Skeletal muscle satellite cell (primary cell): ENCODE data around the gene NCAM2.

Source experiments
- H3K27me3 ChIP-seq: 2 replicates; pipeline ENCODE4 v1.7.0; 2013; ENCODE audit warnings: low read length; ENCODE audit not compliant: control insufficient read depth, insufficient read depth
- H3K36me3 ChIP-seq: 2 replicates; pipeline ENCODE4 v1.7.0; 2013; ENCODE audit warnings: mild to moderate bottlenecking, control low read depth, low read length; ENCODE audit not compliant: insufficient read depth
- H3K4me1 ChIP-seq: 2 replicates; pipeline ENCODE4 v1.7.0; 2013; ENCODE audit warnings: low read length; ENCODE audit not compliant: control insufficient read depth, insufficient read depth
- H3K4me2 ChIP-seq: 2 replicates; pipeline ENCODE4 v1.7.0; 2013; ENCODE audit warnings: mild to moderate bottlenecking, low read length
- H3K4me3 ChIP-seq: 2 replicates; pipeline ENCODE4 v1.7.0; 2013; ENCODE audit warnings: low read length
- H3K9ac ChIP-seq: 2 replicates; pipeline ENCODE4 v1.7.0; 2013; ENCODE audit warnings: mild to moderate bottlenecking, low read depth, low read length, moderate library complexity
- H3K9me3 ChIP-seq: replicated peaks from 2 replicates; pipeline ENCODE4 v1.7.0; 2013; ENCODE audit warnings: mild to moderate bottlenecking, control low read depth, low read length

Gene NCAM2

GRCh38 chr21:21067375-21067774 is 69.2 kb downstream of the NCAM2 start:
- H3K27me3 ChIP-seq: no peaks in the 10 kb centered on the region
- H3K36me3 ChIP-seq: no peaks in the 10 kb centered on the region
- H3K9me3 ChIP-seq: no peaks in the 10 kb centered on the region
- H3K9ac ChIP-seq: no peak overlapping the region
- no peak overlapping the region for H3K4me2 ChIP-seq
- H3K4me3 ChIP-seq: no peak overlapping the region
- no peaks in the 10 kb centered on the region for H3K4me1 ChIP-seq

- no peaks in the 10 kb centered on the region for H3K36me3 ChIP-seq
- no peaks in the 10 kb centered on the region for H3K9me3 ChIP-seq
- H3K4me3 ChIP-seq: no peak overlapping the region
- no peak overlapping the region for H3K9ac ChIP-seq
- no peak overlapping the region for H3K4me2 ChIP-seq
- H3K27me3 ChIP-seq: no peaks in the 10 kb centered on the region
- H3K4me1 ChIP-seq: no peaks in the 10 kb centered on the region
These were observed 76.1 kb downstream of the NCAM2 start for GRCh38 chr21:21074305-21074704.

- no peaks in the 10 kb centered on the region for H3K27me3 ChIP-seq
- H3K4me3 ChIP-seq: no peak overlapping the region
- H3K9me3 ChIP-seq: no peaks in the 10 kb centered on the region
- no peaks in the 10 kb centered on the region for H3K36me3 ChIP-seq
- no peak overlapping the region for H3K9ac ChIP-seq
- no peak overlapping the region for H3K4me2 ChIP-seq
- no peaks in the 10 kb centered on the region for H3K4me1 ChIP-seq
These were observed 77.8 kb downstream of the NCAM2 start for GRCh38 chr21:21076051-21076450.

GRCh38 chr21:21076491-21076890 is 78.3 kb downstream of the NCAM2 start:
- Histone ChIP-seq H3K4me2 (no peak overlapping the region), H3K9ac (no peak overlapping the region), H3K9me3 (no peaks in the 10 kb centered on the region), H3K36me3 (no peaks in the 10 kb centered on the region), H3K27me3 (no peaks in the 10 kb centered on the region), H3K4me1 (no peaks in the 10 kb centered on the region), H3K4me3 (no peak overlapping the region)

- Histone ChIP-seq H3K9me3 (no peaks in the 10 kb centered on the region), H3K4me3 (no peak overlapping the region), H3K4me2 (no peak overlapping the region), H3K36me3 (no peaks in the 10 kb centered on the region), H3K4me1 (no peaks in the 10 kb centered on the region), H3K9ac (no peak overlapping the region), H3K27me3 (no peaks in the 10 kb centered on the region)
These were observed 81.4 kb downstream of the NCAM2 start for GRCh38 chr21:21079646-21080045.

- Histone ChIP-seq H3K36me3 (no peaks in the 10 kb centered on the region), H3K4me3 (no peak overlapping the region), H3K9me3 (no peaks in the 10 kb centered on the region), H3K4me1 (no peaks in the 10 kb centered on the region), H3K4me2 (no peak overlapping the region), H3K27me3 (no peaks in the 10 kb centered on the region), H3K9ac (no peak overlapping the region)
These were observed 86.0 kb downstream of the NCAM2 start for GRCh38 chr21:21084179-21084578.

GRCh38 chr21:21085206-21085605 is 87.0 kb downstream of the NCAM2 start:
- Histone ChIP-seq H3K4me2 (no peak overlapping the region), H3K9ac (no peak overlapping the region), H3K4me1 (no peaks in the 10 kb centered on the region), H3K9me3 (no peaks in the 10 kb centered on the region), H3K27me3 (no peaks in the 10 kb centered on the region), H3K4me3 (no peak overlapping the region), H3K36me3 (no peaks in the 10 kb centered on the region)

GRCh38 chr21:21096956-21097355 is 98.7 kb downstream of the NCAM2 start:
- no peak overlapping the region for H3K4me3 ChIP-seq
- H3K9me3 ChIP-seq: no peaks in the 10 kb centered on the region
- H3K27me3 ChIP-seq: no peaks in the 10 kb centered on the region
- no peaks in the 10 kb centered on the region for H3K36me3 ChIP-seq
- H3K9ac ChIP-seq: no peak overlapping the region
- no peak overlapping the region for H3K4me2 ChIP-seq
- no peaks in the 10 kb centered on the region for H3K4me1 ChIP-seq

GRCh38 chr21:21097466-21097865 is 99.3 kb downstream of the NCAM2 start:
- Histone ChIP-seq H3K4me3 (no peak overlapping the region), H3K4me2 (no peak overlapping the region), H3K9ac (no peak overlapping the region), H3K9me3 (no peaks in the 10 kb centered on the region), H3K4me1 (no peaks in the 10 kb centered on the region), H3K36me3 (no peaks in the 10 kb centered on the region), H3K27me3 (no peaks in the 10 kb centered on the region)

- H3K9ac ChIP-seq: no peak overlapping the region
- H3K4me3 ChIP-seq: no peak overlapping the region
- no peaks in the 10 kb centered on the region for H3K27me3 ChIP-seq
- H3K9me3 ChIP-seq: no peaks in the 10 kb centered on the region
- H3K4me2 ChIP-seq: no peak overlapping the region
- no peaks in the 10 kb centered on the region for H3K36me3 ChIP-seq
- H3K4me1 ChIP-seq: no peaks in the 10 kb centered on the region
These were observed 103.7 kb downstream of the NCAM2 start for GRCh38 chr21:21101911-21102310.

GRCh38 chr21:21102896-21103295 is 104.7 kb downstream of the NCAM2 start:
- H3K27me3 ChIP-seq: no peaks in the 10 kb centered on the region
- H3K9me3 ChIP-seq: no peaks in the 10 kb centered on the region
- H3K4me3 ChIP-seq: no peak overlapping the region
- H3K4me1 ChIP-seq: no peaks in the 10 kb centered on the region
- no peak overlapping the region for H3K4me2 ChIP-seq
- no peaks in the 10 kb centered on the region for H3K36me3 ChIP-seq
- no peak overlapping the region for H3K9ac ChIP-seq

- Histone ChIP-seq H3K27me3 (no peaks in the 10 kb centered on the region), H3K9me3 (no peaks in the 10 kb centered on the region)
These were observed 105.5 kb downstream of the NCAM2 start for GRCh38 chr21:21103692-21104091.

More at GRCh38 chr21:21103692-21104091, 105.5 kb downstream of the NCAM2 start:
- no peak overlapping the region for H3K9ac ChIP-seq
- no peaks in the 10 kb centered on the region for H3K36me3 ChIP-seq
- H3K4me3 ChIP-seq: no peak overlapping the region
- no peaks in the 10 kb centered on the region for H3K4me1 ChIP-seq
- no peak overlapping the region for H3K4me2 ChIP-seq
